GM12872 (cell line): ENCODE data around the gene YKT6.

Source experiments
- TF ChIP-seq, protein P1 (sequence below): IDR thresholded peaks from 3 replicates; pipeline ENCODE4 v1.5.1; 2011; ENCODE audit warnings: low read depth, mild to moderate bottlenecking, low read length, moderate library complexity; ENCODE audit not compliant: insufficient read depth

YKT6 gene

GRCh38 chr7:44228571-44229350 lies 28.0 kb downstream of the YKT6 start:
- TF ChIP-seq, protein P1, sequence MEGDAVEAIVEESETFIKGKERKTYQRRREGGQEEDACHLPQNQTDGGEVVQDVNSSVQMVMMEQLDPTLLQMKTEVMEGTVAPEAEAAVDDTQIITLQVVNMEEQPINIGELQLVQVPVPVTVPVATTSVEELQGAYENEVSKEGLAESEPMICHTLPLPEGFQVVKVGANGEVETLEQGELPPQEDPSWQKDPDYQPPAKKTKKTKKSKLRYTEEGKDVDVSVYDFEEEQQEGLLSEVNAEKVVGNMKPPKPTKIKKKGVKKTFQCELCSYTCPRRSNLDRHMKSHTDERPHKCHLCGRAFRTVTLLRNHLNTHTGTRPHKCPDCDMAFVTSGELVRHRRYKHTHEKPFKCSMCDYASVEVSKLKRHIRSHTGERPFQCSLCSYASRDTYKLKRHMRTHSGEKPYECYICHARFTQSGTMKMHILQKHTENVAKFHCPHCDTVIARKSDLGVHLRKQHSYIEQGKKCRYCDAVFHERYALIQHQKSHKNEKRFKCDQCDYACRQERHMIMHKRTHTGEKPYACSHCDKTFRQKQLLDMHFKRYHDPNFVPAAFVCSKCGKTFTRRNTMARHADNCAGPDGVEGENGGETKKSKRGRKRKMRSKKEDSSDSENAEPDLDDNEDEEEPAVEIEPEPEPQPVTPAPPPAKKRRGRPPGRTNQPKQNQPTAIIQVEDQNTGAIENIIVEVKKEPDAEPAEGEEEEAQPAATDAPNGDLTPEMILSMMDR: no peak

DNA sequence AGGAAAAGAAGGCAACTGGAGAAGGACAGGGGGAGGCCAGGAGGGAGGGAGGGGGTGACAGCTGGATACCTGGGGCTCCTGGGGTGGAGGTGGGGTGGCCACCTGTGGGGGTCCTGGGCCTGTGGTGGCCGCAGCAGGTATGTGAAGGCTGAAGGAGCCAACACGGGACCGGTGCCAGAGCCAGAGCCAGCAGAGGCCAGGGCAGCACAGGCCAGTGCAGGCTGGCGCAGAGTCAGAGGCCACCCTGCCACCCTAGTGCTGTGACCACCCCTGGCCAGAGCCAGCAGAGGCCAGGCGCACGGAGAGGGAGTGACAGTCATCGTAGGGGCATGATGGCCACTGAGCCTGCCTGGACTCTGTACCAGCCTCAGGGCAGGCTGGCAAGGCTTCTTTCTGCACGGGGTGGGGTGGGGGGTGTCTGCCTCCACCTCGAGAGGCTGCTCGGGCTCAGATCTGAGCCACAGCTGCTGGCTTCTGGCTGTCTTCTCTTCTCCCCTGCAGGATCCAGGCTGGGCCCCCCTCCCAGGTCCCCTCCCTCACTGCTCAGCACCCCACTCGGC lies 28.8 kb downstream of the YKT6 start:
- TF ChIP-seq, protein P1: no peak

GRCh38 chr7:44230286-44230685 lies 29.5 kb downstream of the YKT6 start:
- TF ChIP-seq, protein P1: no peak

DNA sequence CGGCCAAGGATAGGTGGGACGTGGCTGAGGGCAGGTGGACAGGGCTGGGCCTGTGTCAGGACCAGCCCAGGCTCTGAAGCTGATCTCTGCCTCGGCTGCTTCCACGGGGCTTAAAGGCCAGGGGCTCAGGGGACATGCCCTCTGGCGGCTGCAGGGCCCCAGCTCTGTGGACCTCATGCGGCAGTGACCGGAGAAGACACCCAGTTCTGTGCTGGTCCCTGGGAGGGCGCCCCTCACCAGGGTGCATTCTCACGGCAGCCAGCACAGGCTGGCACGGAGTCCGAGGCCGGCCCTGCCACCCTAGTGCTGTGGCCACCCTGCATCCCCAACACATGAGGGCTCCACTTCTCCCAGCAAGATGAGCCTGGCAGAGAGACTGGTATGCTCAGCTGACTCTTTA lies 30.3 kb downstream of the YKT6 start:
- TF ChIP-seq, protein P1: no peak

- TF ChIP-seq, protein P1: no peak
Measured at GRCh38 chr7:44232396-44232795, 31.6 kb downstream of the YKT6 start.

DNA sequence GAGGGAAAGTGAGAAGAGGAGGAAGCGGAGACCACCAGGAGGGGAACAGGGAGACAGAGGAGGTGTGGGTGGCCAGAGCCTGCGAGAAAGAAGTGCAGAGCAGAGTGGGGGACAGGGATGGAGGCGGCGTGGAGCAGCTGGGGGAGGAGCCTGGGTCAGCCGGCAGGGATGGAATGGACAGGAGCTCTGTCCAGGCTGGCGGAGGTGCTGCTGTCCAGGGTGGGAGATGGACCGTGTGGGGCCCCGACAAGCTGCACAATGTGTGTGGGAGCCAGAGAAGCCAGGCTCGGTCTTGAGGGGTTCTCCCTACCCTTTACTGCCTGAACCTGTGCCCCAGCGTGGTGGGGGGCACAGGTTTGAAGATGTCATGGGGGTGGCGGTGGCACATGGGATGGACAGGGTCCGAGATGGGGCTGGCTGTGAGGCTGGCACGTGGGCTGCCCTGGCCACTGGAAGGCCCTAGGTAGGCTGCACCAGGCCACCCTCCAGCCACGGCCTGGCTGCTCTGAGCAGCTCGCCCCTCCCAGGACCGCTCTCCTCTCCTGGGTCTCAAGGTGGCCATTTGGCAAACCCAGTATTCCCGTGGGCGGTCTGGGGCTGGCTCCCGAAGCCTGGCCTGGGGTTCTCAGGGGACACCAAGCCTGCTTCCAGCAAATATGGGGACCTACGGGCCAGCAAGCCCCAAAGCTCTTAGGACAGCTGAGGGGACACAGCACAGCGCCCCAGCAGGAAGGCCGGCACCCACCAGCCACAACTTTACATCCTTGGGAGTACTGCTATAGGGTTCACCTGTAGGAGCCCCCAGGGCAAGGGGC lies 32.3 kb downstream of the YKT6 start:
- TF ChIP-seq, protein P1: no peak

DNA sequence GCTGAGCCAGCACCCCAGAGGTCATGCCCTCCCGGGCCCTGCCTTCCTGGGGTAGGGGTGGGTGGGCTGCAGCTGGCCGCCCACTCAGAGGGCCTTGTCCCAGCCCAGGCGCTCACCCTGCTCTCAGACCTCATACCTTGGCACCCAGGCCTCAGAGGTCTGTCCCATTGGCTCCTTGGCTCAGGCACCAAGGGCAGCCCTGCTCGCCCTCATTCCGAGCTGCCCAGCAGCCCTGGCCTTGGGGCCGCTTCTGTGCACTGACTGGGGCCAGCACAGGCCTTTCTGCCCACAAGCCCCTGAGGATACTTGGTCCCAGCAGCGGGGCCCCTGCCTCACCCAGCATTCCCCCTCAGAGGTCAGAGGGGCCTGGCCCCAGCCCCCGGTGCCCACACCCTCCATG lies 34.3 kb downstream of the YKT6 start:
- TF ChIP-seq, protein P1: no peak
